ENCODE measurements around the gene EDEM3.
A peak's percentile ranks its signal among the peaks of the same experiment; 100 is the strongest.

The EDEM3 gene

GRCh38 chr1:184759112-184759511 lies 4.5 kb upstream of the EDEM3 start:
- TF ChIP-seq POLR2A (IDR thresholded peaks at IDR 0.05; ENCODE audit: low read length) (no peak), GATA1 (IDR thresholded peaks at IDR 0.05; ENCODE audit: low read depth, low read length) (no peak)

GRCh38 chr1:184757891-184758290 lies 3.2 kb upstream of the EDEM3 start:
- TF ChIP-seq GATA1 (IDR thresholded peaks at IDR 0.05; ENCODE audit: low read depth, low read length) (no peak), POLR2A (IDR thresholded peaks at IDR 0.05; ENCODE audit: low read length) (no peak)

More at GRCh38 chr1:184759112-184759511, 4.5 kb upstream of the EDEM3 start:
- DNase-seq, result no peak

GRCh38 chr1:184757406-184757805 lies 2.7 kb upstream of the EDEM3 start:
- TF ChIP-seq GATA1 (IDR thresholded peaks at IDR 0.05; ENCODE audit: low read depth, low read length), result no peak
- TF ChIP-seq POLR2A (IDR thresholded peaks at IDR 0.05; ENCODE audit: low read length), result no peak

More at GRCh38 chr1:184757891-184758290, 3.2 kb upstream of the EDEM3 start:
- no peak for DNase-seq

GRCh38 chr1:184755226-184756065 lies 788 bp upstream of the EDEM3 start:
- TF ChIP-seq POLR2A (IDR thresholded peaks at IDR 0.05; ENCODE audit: low read length), result no peak
- no peak for TF ChIP-seq GATA1 (IDR thresholded peaks at IDR 0.05; ENCODE audit: low read depth, low read length)
- DNase-seq, result peak; percentile 59 to 63

More at GRCh38 chr1:184757406-184757805, 2.7 kb upstream of the EDEM3 start:
- no peak for DNase-seq

GRCh38 chr1:184753608-184754475 lies 816 bp downstream of the EDEM3 start:
- DNase-seq, result peak; percentile 77 to 85

GRCh38 chr1:184753117-184753516 lies 1.5 kb downstream of the EDEM3 start:
- DNase-seq, result no peak
- TF ChIP-seq GATA1 (IDR thresholded peaks at IDR 0.05; ENCODE audit: low read depth, low read length) (no peak), POLR2A (IDR thresholded peaks at IDR 0.05; ENCODE audit: low read length) (no peak)

More at GRCh38 chr1:184753608-184754475, 816 bp downstream of the EDEM3 start:
- no peak for TF ChIP-seq POLR2A (IDR thresholded peaks at IDR 0.05; ENCODE audit: low read length)
- TF ChIP-seq GATA1 (IDR thresholded peaks at IDR 0.05; ENCODE audit: low read depth, low read length), result no peak

GRCh38 chr1:184752656-184753055 lies 2.0 kb downstream of the EDEM3 start:
- TF ChIP-seq POLR2A (IDR thresholded peaks at IDR 0.05; ENCODE audit: low read length) (no peak), GATA1 (IDR thresholded peaks at IDR 0.05; ENCODE audit: low read depth, low read length) (no peak)
- DNase-seq, result peak; percentile 13 to 30

- peak in 1 of 2 experiments; percentile 52 for DNase-seq
- no peak for TF ChIP-seq GATA1 (IDR thresholded peaks at IDR 0.05; ENCODE audit: low read depth, low read length)
- no peak for TF ChIP-seq POLR2A (IDR thresholded peaks at IDR 0.05; ENCODE audit: low read length)
Measured at GRCh38 chr1:184748740-184749139, 5.9 kb downstream of the EDEM3 start.

- no peak for TF ChIP-seq GATA1 (IDR thresholded peaks at IDR 0.05; ENCODE audit: low read depth, low read length)
- no peak for TF ChIP-seq POLR2A (IDR thresholded peaks at IDR 0.05; ENCODE audit: low read length)
- DNase-seq, result peak in 1 of 2 experiments; percentile 34
Measured at GRCh38 chr1:184747089-184747955, 7.3 kb downstream of the EDEM3 start.

- TF ChIP-seq POLR2A (IDR thresholded peaks at IDR 0.05; ENCODE audit: low read length), result peak; percentile 42
- TF ChIP-seq GATA1 (IDR thresholded peaks at IDR 0.05; ENCODE audit: low read depth, low read length), result no peak
- peak; percentile 83 to 87 for DNase-seq
Measured at GRCh38 chr1:184745929-184746638, 8.6 kb downstream of the EDEM3 start.

- TF ChIP-seq POLR2A (IDR thresholded peaks at IDR 0.05; ENCODE audit: low read length), result no peak
- no peak for TF ChIP-seq GATA1 (IDR thresholded peaks at IDR 0.05; ENCODE audit: low read depth, low read length)
- peak in 1 of 2 experiments; percentile 37 for DNase-seq
Measured at GRCh38 chr1:184745110-184745509, 9.5 kb downstream of the EDEM3 start.

- DNase-seq, result peak; percentile 67 to 84
Measured at GRCh38 chr1:184743062-184743756, 11.4 kb downstream of the EDEM3 start.

More at GRCh38 chr1:184743062-184743756, 11.4 kb downstream of the EDEM3 start:
- TF ChIP-seq POLR2A (IDR thresholded peaks at IDR 0.05; ENCODE audit: low read length) (no peak), GATA1 (IDR thresholded peaks at IDR 0.05; ENCODE audit: low read depth, low read length) (no peak)

All from erythroblast (primary cell).